Heart left ventricle (tissue), 13 donors: ENCODE data around the gene FOXP1.

Experiments used
- POLR2A ChIP-seq, 2 donors: fragments of 450-650 bp; IDR thresholded peaks; one replicate each; pipeline ENCODE4 v1.6.1; 2017; ENCODE audit warnings: antibody characterized with exemption in 2 of 2, mild to moderate bottlenecking in 2 of 2, moderate library complexity in 2 of 2
- TF ChIP-seq, protein P1 (sequence below), 12 donors: fragments of 200-600 bp; sonication (generic) in 4 of 12; IDR thresholded peaks; one replicate each; pipeline versions ENCODE4 v1.5.0 to v1.8.0; 2018 to 2022; ENCODE audit warnings: antibody characterized with exemption in 12 of 12, mild to moderate bottlenecking in 5 of 12
- donor health status: ischemic (EF 13 %, LVEDD 7.1; RV severe dilation, severe dysfunction).
- donor health status: DM: no; HTN: yes; CAD: no.
- donor health status: DM: no; HTN: no; CAD: no.
- donor health status: ischemic (EF 25% LVEDD 6.9; RV normal size, moderate dysfunction).
- donor health status: ischemic (EF 25% LVEDD 5.7; RV mildly dilated, moderate dysfunction).
- donor health status: ischemic (EF 35%, LVEDD 5.7; RV mildly dilated, moderate dysfunction).
- donor health status: nonischemic (EF 11% LVEDD 7.7; RV severe dilation, severe dysfunction).
- donor health status: DM: yes; HTN: yes; CAD: no.
- donor health status: PGD.
- donor health status: ischemic (EF 29% LVEDD 5.4; RV normal size, mild dysfunction).
- donor health status: nonischemic (EF 23%, LVEDD 6.1; RV moderate dilation, normal function).

DNA sequence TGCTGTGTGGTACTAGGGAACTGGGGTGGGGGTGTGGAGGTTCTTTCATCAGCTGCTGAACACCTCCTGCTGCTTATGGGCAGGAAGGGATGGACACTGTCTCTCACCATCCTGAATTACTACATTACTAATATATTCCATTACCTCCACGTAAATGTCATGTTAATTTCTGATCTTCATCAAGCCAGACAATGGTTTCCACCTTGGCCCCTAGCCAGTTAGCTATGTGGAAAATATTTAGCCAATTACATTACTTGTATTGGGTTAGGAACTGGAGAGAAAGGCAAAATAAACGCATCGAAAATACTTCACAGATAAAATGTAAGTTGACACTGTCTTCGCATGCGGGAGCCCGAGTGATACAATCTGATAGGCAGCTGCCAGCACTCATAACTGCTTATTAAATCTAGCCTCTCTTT is 95.1 kb downstream of the FOXP1 start:
- TF ChIP-seq, protein P1, sequence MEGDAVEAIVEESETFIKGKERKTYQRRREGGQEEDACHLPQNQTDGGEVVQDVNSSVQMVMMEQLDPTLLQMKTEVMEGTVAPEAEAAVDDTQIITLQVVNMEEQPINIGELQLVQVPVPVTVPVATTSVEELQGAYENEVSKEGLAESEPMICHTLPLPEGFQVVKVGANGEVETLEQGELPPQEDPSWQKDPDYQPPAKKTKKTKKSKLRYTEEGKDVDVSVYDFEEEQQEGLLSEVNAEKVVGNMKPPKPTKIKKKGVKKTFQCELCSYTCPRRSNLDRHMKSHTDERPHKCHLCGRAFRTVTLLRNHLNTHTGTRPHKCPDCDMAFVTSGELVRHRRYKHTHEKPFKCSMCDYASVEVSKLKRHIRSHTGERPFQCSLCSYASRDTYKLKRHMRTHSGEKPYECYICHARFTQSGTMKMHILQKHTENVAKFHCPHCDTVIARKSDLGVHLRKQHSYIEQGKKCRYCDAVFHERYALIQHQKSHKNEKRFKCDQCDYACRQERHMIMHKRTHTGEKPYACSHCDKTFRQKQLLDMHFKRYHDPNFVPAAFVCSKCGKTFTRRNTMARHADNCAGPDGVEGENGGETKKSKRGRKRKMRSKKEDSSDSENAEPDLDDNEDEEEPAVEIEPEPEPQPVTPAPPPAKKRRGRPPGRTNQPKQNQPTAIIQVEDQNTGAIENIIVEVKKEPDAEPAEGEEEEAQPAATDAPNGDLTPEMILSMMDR (IDR thresholded peaks at IDR 0.05): no peak
- no peak for TF ChIP-seq POLR2A (IDR thresholded peaks at IDR 0.05)
